Neuronal stem cell (in vitro differentiated cells): ENCODE data around the gene MAP3K20.
"Not testable (repeated sequence)": the region's sequence is repeated elsewhere in the genome, so short reads cannot be mapped to it uniquely, and the experiment has no call there.

Experiments used
- DNase-seq: peaks from one replicate; pipeline ENCODE4 v3.0.0-alpha.2; 2013; ENCODE audit warnings: low spot score
- H2AFZ ChIP-seq: one replicate; pipeline ENCODE4 v1.6.1; 2013; ENCODE audit warnings: mild to moderate bottlenecking, low read length, inconsistent platforms
- H2AK5ac ChIP-seq: 2 replicates; pipeline ENCODE4 v1.6.1; 2013; ENCODE audit warnings: low read depth, mild to moderate bottlenecking, inconsistent platforms, low read length, moderate library complexity, mixed read lengths
- H2BK120ac ChIP-seq: 2 replicates; pipeline ENCODE4 v1.6.1; 2013; ENCODE audit warnings: low read depth, mild to moderate bottlenecking, inconsistent platforms, low read length, moderate library complexity, mixed read lengths
- H2BK12ac ChIP-seq: one replicate; pipeline ENCODE4 v1.6.1; 2013; ENCODE audit warnings: low read length, inconsistent platforms
- H2BK15ac ChIP-seq: 2 replicates; pipeline ENCODE4 v1.6.1; 2013; ENCODE audit warnings: mild to moderate bottlenecking, low read length, inconsistent platforms, mixed read lengths
- H2BK5ac ChIP-seq: one replicate; pipeline ENCODE4 v1.6.1; 2013; ENCODE audit warnings: inconsistent platforms, mild to moderate bottlenecking, low read length, moderate library complexity
- H3K14ac ChIP-seq: one replicate; pipeline ENCODE4 v1.6.1; 2013; ENCODE audit warnings: low read length, inconsistent platforms
- H3K18ac ChIP-seq: 2 replicates; pipeline ENCODE4 v1.6.1; 2013; ENCODE audit warnings: low read length, inconsistent platforms
- H3K23ac ChIP-seq: 2 replicates; pipeline ENCODE4 v1.6.1; 2013; ENCODE audit warnings: low read depth, mild to moderate bottlenecking, mixed read lengths, low read length, inconsistent platforms; ENCODE audit not compliant: poor library complexity
- H3K27ac ChIP-seq: replicated peaks from 3 replicates; pipeline ENCODE4 v1.5.1; 2013; ENCODE audit warnings: low read length, inconsistent platforms
- H3K27me3 ChIP-seq, 3 experiments: 2 replicates each; pipeline ENCODE4 v1.6.1; 2013; ENCODE audit warnings: low read length in 3 of 3, mild to moderate bottlenecking in 2 of 3, inconsistent platforms in 1 of 3, low read depth in 1 of 3, mixed read lengths in 1 of 3, moderate library complexity in 1 of 3; ENCODE audit not compliant: control insufficient read depth in 3 of 3, insufficient read depth in 3 of 3
- H3K36me3 ChIP-seq, 2 donors: replicated peaks in 1 of 2; 2 replicates each; pipeline ENCODE4 v1.6.1; 2013; ENCODE audit warnings: low read length in 2 of 2; ENCODE audit not compliant: control insufficient read depth in 2 of 2, insufficient read depth in 2 of 2
- H3K4ac ChIP-seq: 2 replicates; pipeline ENCODE4 v1.6.1; 2013; ENCODE audit warnings: inconsistent platforms, mild to moderate bottlenecking, low read length, moderate library complexity
- H3K4me1 ChIP-seq, 2 donors: 1 replicate in 1 of 2; 2 replicates in 1 of 2; pipeline ENCODE4 v1.6.1; 2013; ENCODE audit warnings: low read length in 2 of 2, low read depth in 1 of 2; ENCODE audit not compliant: control insufficient read depth in 2 of 2, insufficient read depth in 1 of 2
- H3K4me2 ChIP-seq: one replicate; pipeline ENCODE4 v1.6.1; 2013; ENCODE audit warnings: mild to moderate bottlenecking, low read length, inconsistent platforms; ENCODE audit not compliant: insufficient read depth, poor library complexity, severe bottlenecking
- H3K4me3 ChIP-seq, 2 donors: 2 replicates each; pipeline ENCODE4 v1.5.1; 2013; ENCODE audit warnings: low read length in 2 of 2, mild to moderate bottlenecking in 2 of 2, inconsistent platforms in 1 of 2, moderate library complexity in 1 of 2
- H3K79me1 ChIP-seq: one replicate; pipeline ENCODE4 v1.6.1; 2013; ENCODE audit warnings: low read depth, mild to moderate bottlenecking, inconsistent platforms, low read length, moderate library complexity
- H3K9ac ChIP-seq: one replicate; pipeline ENCODE4 v1.6.1; 2013; ENCODE audit warnings: mild to moderate bottlenecking, low read depth, low read length, inconsistent platforms; ENCODE audit not compliant: poor library complexity
- H3K9me3 ChIP-seq, 2 donors: replicated peaks in 1 of 2; 2 replicates each; pipeline versions ENCODE3 to v1.6.1; 2013; ENCODE audit warnings: low read length in 2 of 2, mild to moderate bottlenecking in 2 of 2, inconsistent platforms in 1 of 2, low read depth in 1 of 2, mixed read lengths in 1 of 2, moderate library complexity in 1 of 2; ENCODE audit not compliant: control insufficient read depth in 2 of 2, insufficient read depth in 1 of 2
- H4K8ac ChIP-seq: one replicate; pipeline ENCODE4 v1.6.1; 2013; ENCODE audit warnings: low read depth, mild to moderate bottlenecking, inconsistent platforms, low read length, moderate library complexity
- H4K91ac ChIP-seq: one replicate; pipeline ENCODE4 v1.6.1; 2013; ENCODE audit warnings: low read length, low read depth, mild to moderate bottlenecking, inconsistent platforms; ENCODE audit not compliant: poor library complexity
- WGBS, 2 donors: extraction: QIAGEN DNeasy Blood & Tissue Kit; methylation state at CpG; one replicate each; pipeline ENCODE4 v1.1.7; 2013; ENCODE audit warnings: missing lambda C conversion rate in 2 of 2, mixed read lengths in 1 of 2; ENCODE audit not compliant: insufficient read length in 2 of 2, insufficient replicate concordance in 1 of 2; ENCODE audit errors: extremely low coverage in 2 of 2; 5-methylcytosine and 5-hydroxymethylcytosine counted together

MAP3K20 gene

DNA sequence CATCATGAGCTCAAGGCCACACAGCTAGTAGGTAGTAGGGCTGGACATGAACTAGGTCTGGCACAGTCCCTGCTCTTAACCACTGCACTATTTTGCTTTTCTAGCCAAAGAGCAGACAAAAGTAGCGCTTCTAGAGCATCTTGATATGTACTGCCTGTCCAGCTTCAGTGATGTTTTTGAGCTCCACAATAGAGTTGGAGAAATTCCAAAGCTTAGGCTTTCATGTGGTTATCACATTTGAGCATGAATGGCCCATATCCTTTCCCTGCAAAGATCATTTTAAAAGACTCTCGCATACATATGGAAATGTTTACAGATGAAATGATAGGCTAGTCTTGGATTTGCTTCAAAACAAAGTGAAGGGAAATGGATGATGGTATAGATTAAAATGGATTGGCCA is 128.7 kb downstream of the MAP3K20 start:
- no peak overlapping the region for H3K18ac ChIP-seq
- no peak overlapping the region for H3K27ac ChIP-seq
- no peak overlapping the region for H3K9ac ChIP-seq
- no CpG with 5 or more reads among the region's 2 CpGs for WGBS, 2 donors
- H2AK5ac ChIP-seq, result no peak overlapping the region
- H3K27me3 ChIP-seq, result no peaks in the 10 kb centered on the region
- H3K4me2 ChIP-seq, result no peak overlapping the region
- no peaks in the 10 kb centered on the region for H3K79me1 ChIP-seq
- no peak overlapping the region for H4K8ac ChIP-seq
- no peak for DNase-seq
- H3K36me3 ChIP-seq, result peaks cover 0 to 7% of the 10 kb centered on the region in 2 donors
- no peak overlapping the region for H3K4me3 ChIP-seq
- no peak overlapping the region for H2BK15ac ChIP-seq
- no peaks in the 10 kb centered on the region for H3K4me1 ChIP-seq
- no peak overlapping the region for H2BK120ac ChIP-seq
- no peak overlapping the region for H3K14ac ChIP-seq
- H2BK5ac ChIP-seq, result no peak overlapping the region
- H4K91ac ChIP-seq, result no peak overlapping the region
- no peak overlapping the region for H3K23ac ChIP-seq
- no peak overlapping the region for H2AFZ ChIP-seq
- H3K4ac ChIP-seq, result no peak overlapping the region
- peaks cover 0 to 2% of the 10 kb centered on the region in 2 donors for H3K9me3 ChIP-seq
- H2BK12ac ChIP-seq, result no peak overlapping the region

DNA sequence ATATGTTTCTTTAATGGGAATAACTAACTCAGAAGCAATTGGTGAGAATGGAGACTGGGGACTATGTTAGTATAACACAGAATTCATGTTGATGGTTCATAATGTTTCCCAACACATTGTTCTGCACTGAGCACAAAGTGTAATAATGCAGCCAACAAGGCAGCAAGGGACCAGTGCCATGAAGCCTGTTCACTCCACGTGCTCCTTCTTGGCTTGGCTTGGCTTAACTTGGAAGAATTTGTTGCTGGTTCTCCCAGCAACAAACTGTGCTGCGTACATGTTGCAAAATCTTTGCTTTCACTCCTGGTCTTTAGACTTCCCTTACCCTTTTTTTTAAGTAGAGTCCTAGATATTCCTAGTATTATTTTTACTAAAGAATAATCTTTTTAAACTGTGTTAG is 129.7 kb downstream of the MAP3K20 start:
- H3K27me3 ChIP-seq, result no peaks in the 10 kb centered on the region
- H3K79me1 ChIP-seq, result no peaks in the 10 kb centered on the region
- H4K91ac ChIP-seq, result no peak overlapping the region
- H3K4me3 ChIP-seq, result no peak overlapping the region
- no peak overlapping the region for H2BK15ac ChIP-seq
- H3K23ac ChIP-seq, result no peak overlapping the region
- WGBS, 2 donors, result no CpG with 5 or more reads among the region's 2 CpGs
- no peak overlapping the region for H3K4me2 ChIP-seq
- no peak overlapping the region for H3K9ac ChIP-seq
- H3K14ac ChIP-seq, result no peak overlapping the region
- no peak overlapping the region for H2BK120ac ChIP-seq
- H3K27ac ChIP-seq, result no peak overlapping the region
- H3K18ac ChIP-seq, result no peak overlapping the region
- no peak overlapping the region for H2BK12ac ChIP-seq
- peaks cover 0 to 2% of the 10 kb centered on the region in 2 donors for H3K9me3 ChIP-seq
- H2AK5ac ChIP-seq, result no peak overlapping the region
- H3K36me3 ChIP-seq, result peaks cover 0 to 12% of the 10 kb centered on the region in 2 donors
- H3K4ac ChIP-seq, result no peak overlapping the region
- no peak for DNase-seq
- H3K4me1 ChIP-seq, result no peaks in the 10 kb centered on the region
- H2AFZ ChIP-seq, result no peak overlapping the region
- H4K8ac ChIP-seq, result no peak overlapping the region
- no peak overlapping the region for H2BK5ac ChIP-seq

DNA sequence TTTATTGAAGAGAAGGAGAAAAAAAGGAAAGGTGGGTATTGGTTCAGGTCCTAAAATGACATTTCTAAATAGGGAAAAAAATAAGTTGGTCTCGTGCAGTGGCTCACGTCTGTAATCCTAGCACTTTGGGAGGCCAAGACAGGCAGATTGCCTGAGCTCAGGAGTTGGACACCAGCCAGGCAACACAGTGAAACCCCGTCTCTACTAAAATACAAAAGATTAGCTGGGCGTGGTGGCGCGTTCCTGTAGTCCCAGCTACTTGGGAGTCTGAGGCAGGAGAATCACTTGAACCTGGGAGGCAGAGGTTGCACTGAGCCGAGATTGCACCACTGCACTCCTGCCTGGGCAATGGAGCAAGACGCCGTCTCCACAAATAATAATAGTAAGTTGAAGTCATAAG is 131.5 kb downstream of the MAP3K20 start:
- not testable (repeated sequence) for H4K8ac ChIP-seq, H3K23ac ChIP-seq, H4K91ac ChIP-seq, H3K4me1 ChIP-seq, H3K27ac ChIP-seq, H2BK120ac ChIP-seq, H3K9me3 ChIP-seq, H2BK5ac ChIP-seq, H3K4me2 ChIP-seq, H3K27me3 ChIP-seq, H3K4me3 ChIP-seq, H2BK15ac ChIP-seq, H2BK12ac ChIP-seq, H3K18ac ChIP-seq, H3K4ac ChIP-seq, H2AFZ ChIP-seq, H3K79me1 ChIP-seq, H3K14ac ChIP-seq, H3K9ac ChIP-seq, DNase-seq, H2AK5ac ChIP-seq
- no CpG with 5 or more reads among the region's 9 CpGs for WGBS, 2 donors
- H3K36me3 ChIP-seq, result peaks cover 2 to 18% of the 10 kb centered on the region in 2 donors

DNA sequence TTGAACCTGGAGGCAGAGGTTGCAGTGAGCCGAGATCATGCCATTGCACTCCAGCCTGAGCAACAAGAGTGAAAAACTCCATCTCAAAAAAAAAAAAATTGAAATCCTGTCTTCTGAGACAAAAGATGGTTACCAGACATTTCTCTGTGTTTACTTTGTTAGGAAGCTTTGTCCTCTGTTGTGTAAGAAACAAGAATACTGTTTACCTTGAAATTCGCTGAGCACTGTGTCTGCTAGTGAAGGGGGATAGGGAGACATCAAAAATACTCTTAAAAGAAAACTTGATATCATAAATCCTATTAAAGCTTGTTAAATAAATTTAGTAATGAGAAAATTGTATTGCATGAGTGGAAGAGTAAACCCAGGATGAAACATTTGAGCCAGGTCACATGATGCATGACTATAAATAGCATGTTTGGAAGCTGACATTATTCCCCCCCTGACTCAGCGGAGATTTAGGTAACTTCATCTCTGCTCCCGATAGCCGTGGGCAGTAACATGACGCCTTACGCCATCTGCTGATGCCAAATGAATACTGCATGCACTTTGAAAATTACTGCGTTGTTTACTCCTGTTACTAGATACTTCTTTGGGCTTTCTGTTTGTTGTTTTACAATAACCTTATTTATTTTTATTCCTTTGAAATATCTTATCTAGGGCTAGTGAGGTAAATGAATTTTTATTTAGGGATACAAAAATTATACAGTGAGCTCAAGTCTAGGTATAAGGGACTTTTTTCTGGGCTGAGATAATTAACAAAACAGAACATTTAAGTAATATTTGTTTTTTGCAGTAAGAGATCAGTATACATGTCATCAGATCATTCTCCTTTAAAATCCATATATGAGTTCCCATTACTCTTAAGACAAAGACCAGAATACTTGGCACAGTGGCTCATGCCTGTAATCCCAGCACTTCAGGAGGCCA is 134.9 kb downstream of the MAP3K20 start:
- Histone ChIP-seq H4K8ac (no peak overlapping the region), H3K18ac (no peak overlapping the region), H3K4ac (no peak overlapping the region), H2BK120ac (no peak overlapping the region), H2BK5ac (no peak overlapping the region), H3K4me3 (no peak overlapping the region), H3K9ac (no peak overlapping the region), H3K23ac (no peak overlapping the region), H3K36me3 (peaks cover 2 to 11% of the 10 kb centered on the region in 2 donors), H3K27me3 (no peaks in the 10 kb centered on the region), H4K91ac (no peak overlapping the region), H3K14ac (no peak overlapping the region), H2AK5ac (no peak overlapping the region), H3K27ac (no peak overlapping the region), H2BK15ac (no peak overlapping the region), H3K4me1 (no peaks in the 10 kb centered on the region), H3K9me3 (no peaks in the 10 kb centered on the region), H3K4me2 (no peak overlapping the region), H2BK12ac (no peak overlapping the region), H3K79me1 (no peaks in the 10 kb centered on the region), H2AFZ (no peak overlapping the region)
- DNase-seq, result peak; percentile 44
- no CpG with 5 or more reads among the region's 8 CpGs for WGBS, 2 donors
